ENCODE results near the gene PTTG1IP. TPM values are rescaled to one million over a fixed set of nuclear protein-coding genes. Genes with fewer than 3 reads are reported as not detected.

PTTG1IP gene
- total RNA-seq: 299 and 366 TPM in 2 replicates

GRCh38 chr21:44873356-44874239, at the start of gene PTTG1IP:
Gene PTTG1IP (minus strand): TSS chr21:44873690. CDS start chr21:44873616, 74 bp downstream.

GRCh38 chr21:44920694-44921604, 47.5 kb upstream of the PTTG1IP start, which contains the start of gene ITGB2:
Gene ITGB2 (minus strand): TSS chr21:44920899. CDS start chr21:44910782, 10,117 bp downstream.

DNA sequence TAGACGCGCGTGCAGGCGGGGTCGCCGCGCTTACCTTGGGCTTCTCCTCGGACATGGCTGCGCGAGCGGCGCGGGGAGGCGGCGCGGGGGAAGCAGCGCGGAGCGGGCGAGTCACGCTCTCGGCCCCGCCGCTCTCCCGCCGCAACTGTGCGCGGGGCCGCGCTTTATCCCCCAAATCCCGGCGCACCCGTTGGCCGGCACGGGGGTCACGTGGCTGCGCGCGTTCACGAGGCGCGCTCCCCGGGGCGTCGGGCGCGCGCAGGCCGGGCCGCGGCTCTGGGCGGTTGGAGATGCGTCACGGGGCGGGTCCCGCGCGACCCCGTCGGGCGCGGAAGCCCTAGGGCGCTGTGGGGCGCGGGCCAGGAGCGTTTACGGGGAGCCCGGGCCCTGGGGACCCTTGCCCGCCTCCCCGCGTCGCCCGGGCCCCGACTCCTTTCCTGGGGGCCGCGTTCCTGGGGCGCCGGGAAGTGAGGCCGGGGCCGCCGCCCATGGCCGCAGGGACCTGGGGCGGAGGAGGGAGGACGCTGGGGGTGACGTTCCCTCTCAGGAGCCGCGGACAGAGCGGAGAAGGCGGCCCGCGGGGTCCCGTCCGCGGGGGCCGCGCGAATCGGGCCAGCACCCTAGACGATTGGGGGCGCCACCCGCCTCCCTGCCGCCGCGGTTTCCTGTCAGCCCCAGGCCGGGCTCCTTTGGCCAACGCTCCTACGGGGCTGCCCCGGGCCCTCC, 55.4 kb downstream of the PTTG1IP start, which contains the start of gene SUMO3:
TSS of gene SUMO3 (minus strand) at position 149 of the 726 bp plus-strand sequence. CDS start at position 55, 94 bp downstream.

DNA sequence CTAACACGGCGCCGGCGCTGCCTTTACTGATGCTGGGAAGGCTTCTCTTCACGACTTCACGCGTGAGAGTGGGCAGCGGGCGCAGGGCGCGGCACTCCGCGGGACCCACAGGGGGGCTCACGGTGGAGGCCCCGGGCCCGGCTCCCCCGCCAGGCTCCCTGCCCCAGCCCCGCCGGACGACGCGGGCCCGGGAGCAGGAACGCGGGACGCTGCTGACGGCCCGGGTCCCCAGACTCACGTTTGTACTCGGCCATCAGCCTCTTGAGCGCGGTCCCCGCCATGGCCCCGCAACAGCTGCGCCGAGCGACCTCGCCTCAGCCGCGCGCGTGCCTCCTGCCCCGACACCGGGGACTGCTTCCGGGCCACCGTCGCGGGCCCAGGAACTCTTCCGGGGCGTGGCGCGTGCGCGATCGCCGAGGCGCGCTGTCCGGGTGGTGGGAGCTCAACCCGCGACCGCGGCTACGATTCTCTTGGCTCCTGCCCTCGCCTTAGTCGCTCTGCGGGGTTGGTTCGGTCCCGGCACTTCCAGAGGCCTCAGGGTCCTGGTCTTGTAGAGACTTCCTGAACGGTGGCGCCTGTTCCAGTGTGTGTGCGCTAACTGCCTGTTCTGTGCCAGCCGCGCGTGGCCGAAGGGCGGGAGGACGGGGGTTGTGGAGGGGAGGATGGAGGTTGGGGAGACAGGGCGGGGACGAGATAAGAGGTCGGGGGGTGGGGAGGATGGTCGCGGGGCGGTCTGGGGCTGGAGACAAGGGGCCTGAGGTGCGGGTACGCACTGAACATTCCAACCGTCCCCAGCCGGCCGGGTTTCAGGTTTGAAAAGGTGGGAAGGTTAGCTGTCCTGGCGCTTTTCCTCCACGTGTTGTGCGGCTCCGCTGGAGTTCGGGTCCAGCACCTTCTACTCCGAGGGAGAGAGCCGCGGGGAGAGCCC, 71.8 kb downstream of the PTTG1IP start, which contains the start of gene UBE2G2:
TSS of gene UBE2G2 (minus strand) at position 353 of the 928 bp plus-strand sequence. CDS start at position 281, 72 bp downstream.

Other genes with a start within 250 kb of the PTTG1IP start
- gene KRTAP10-9, start 246.6 kb downstream of the PTTG1IP start, total RNA-seq: not detected in 2 replicates
- not detected in 2 replicates for gene KRTAP10-10, start 236.3 kb downstream of the PTTG1IP start, total RNA-seq
- not detected in 2 replicates for gene KRTAP10-11, start 227.3 kb downstream of the PTTG1IP start, total RNA-seq
- not detected in 2 replicates for gene KRTAP12-4, start 219.0 kb downstream of the PTTG1IP start, total RNA-seq
- gene KRTAP12-3, start 215.8 kb downstream of the PTTG1IP start, total RNA-seq: not detected in 2 replicates
- not detected in 2 replicates for gene KRTAP12-2, start 206.8 kb downstream of the PTTG1IP start, total RNA-seq
- not detected in 2 replicates for gene KRTAP12-1, start 191.5 kb downstream of the PTTG1IP start, total RNA-seq
- gene KRTAP10-12, start 176.5 kb downstream of the PTTG1IP start, total RNA-seq: not detected in 2 replicates
- not detected in 2 replicates for gene TSPEAR, start 162.1 kb downstream of the PTTG1IP start, total RNA-seq
- 76.3 and 103 TPM in 2 replicates for gene UBE2G2, start 71.9 kb downstream of the PTTG1IP start, total RNA-seq
- gene SUMO3, start 55.6 kb downstream of the PTTG1IP start, total RNA-seq: 77.2 and 91.3 TPM in 2 replicates
- under 0.01 and 0.18 TPM in 2 replicates for gene ITGB2, start 47.2 kb upstream of the PTTG1IP start, total RNA-seq
- gene SLX9, start 66.3 kb upstream of the PTTG1IP start, total RNA-seq: 32.0 and 36.2 TPM in 2 replicates
- gene ADARB1, start 200.9 kb upstream of the PTTG1IP start, total RNA-seq: 17.9 and 40.4 TPM in 2 replicates

All from endothelial cell of coronary artery (primary cell).